ENCODE measurements around the gene SNRPA.

GRCh38 chr19:40785526-40785925, 34.5 kb downstream of the SNRPA start:
- TF ChIP-seq EZH2phosphoT487 (IDR thresholded peaks at IDR 0.05; ENCODE audit: borderline replicate concordance) (no peak), CTCF (conservative IDR thresholded peaks at IDR 0.05; ENCODE audit: low read length) (no peak)

Data from Loucy (cell line).